ENCODE results near the gene BAZ2A. TPM values are rescaled to one million over a fixed set of nuclear protein-coding genes. Genes with fewer than 3 reads are reported as not detected.

The BAZ2A gene
- total RNA-seq, 1 experiment from 2014 or later: 106 TPM

Other genes starting within 250 kb of the BAZ2A start
- gene TIMELESS, start 180.9 kb downstream of the BAZ2A start, total RNA-seq (2021; ENCODE audit: unreplicated experiment): 47.0 TPM
- gene MIP, start 175.7 kb downstream of the BAZ2A start, total RNA-seq (2021; ENCODE audit: unreplicated experiment): 0.79 TPM
- 2.5 TPM for gene SPRYD4, start 161.7 kb downstream of the BAZ2A start, total RNA-seq (2021; ENCODE audit: unreplicated experiment)
- not detected for gene GLS2, start 142.2 kb downstream of the BAZ2A start, total RNA-seq (2021; ENCODE audit: unreplicated experiment)
- gene RBMS2, start 108.5 kb downstream of the BAZ2A start, total RNA-seq (2021; ENCODE audit: unreplicated experiment): 40.8 TPM
- 1,051 TPM for gene ATP5F1B, start 15.7 kb upstream of the BAZ2A start, total RNA-seq (2021; ENCODE audit: unreplicated experiment)
- gene PTGES3, start 58.0 kb upstream of the BAZ2A start, total RNA-seq (2021; ENCODE audit: unreplicated experiment): 404 TPM
- gene NACA, start 95.0 kb upstream of the BAZ2A start, total RNA-seq (2021; ENCODE audit: unreplicated experiment): 896 TPM
- gene PRIM1, start 122.0 kb upstream of the BAZ2A start, total RNA-seq (2021; ENCODE audit: unreplicated experiment): 53.3 TPM
- gene HSD17B6, start 133.0 kb upstream of the BAZ2A start, total RNA-seq (2021; ENCODE audit: unreplicated experiment): 1.9 TPM